Esophagus (tissue), 2 donors: ENCODE measurements around the gene RNF212. TPM values are rescaled to one million over a fixed set of nuclear protein-coding genes. Genes with fewer than 3 reads are reported as not detected.
A peak's percentile ranks its signal among the peaks of the same experiment; 100 is the strongest.

Experiments used
- H3K27ac ChIP-seq, 2 donors: one replicate each; pipeline ENCODE4 v1.5.1; 2013; ENCODE audit warnings: low read depth in 2 of 2, mild to moderate bottlenecking in 2 of 2, inconsistent platforms in 1 of 2, low read length in 1 of 2, moderate library complexity in 1 of 2
- H3K27me3 ChIP-seq, 2 donors: one replicate each; pipeline ENCODE4 v1.6.1; 2013; ENCODE audit warnings: low read length in 2 of 2, control low read depth in 1 of 2, mild to moderate bottlenecking in 1 of 2; ENCODE audit not compliant: insufficient read depth in 2 of 2, control insufficient read depth in 1 of 2
- H3K36me3 ChIP-seq, 2 donors: one replicate each; pipeline ENCODE4 v1.6.1; 2013; ENCODE audit warnings: low read length in 1 of 2; ENCODE audit not compliant: control insufficient read depth in 2 of 2, insufficient read depth in 2 of 2
- H3K4me1 ChIP-seq, 2 donors: one replicate each; pipeline ENCODE4 v1.6.1; 2013; ENCODE audit warnings: low read length in 1 of 2; ENCODE audit not compliant: control insufficient read depth in 2 of 2, insufficient read depth in 2 of 2
- H3K4me3 ChIP-seq, 2 donors: one replicate each; pipeline ENCODE4 v1.5.1; 2013; ENCODE audit warnings: low read length in 2 of 2, mild to moderate bottlenecking in 2 of 2, low read depth in 1 of 2, moderate library complexity in 1 of 2
- H3K9me3 ChIP-seq, 2 donors: one replicate each; pipeline ENCODE4 v1.6.1; 2013; ENCODE audit warnings: mild to moderate bottlenecking in 2 of 2, low read depth in 1 of 2, low read length in 1 of 2, moderate library complexity in 1 of 2; ENCODE audit not compliant: control insufficient read depth in 2 of 2, insufficient read depth in 1 of 2
- WGBS, 2 donors: extraction: QIAGEN DNeasy Blood & Tissue Kit; methylation state at CpG; one replicate each; pipeline ENCODE4 v1.1.7; 2013; 5-methylcytosine and 5-hydroxymethylcytosine counted together
- polyA plus RNA-seq, 2 donors: library from polyadenylated mRNA; stranded (reverse); fragments of 200-250 nt; gene quantifications; one replicate each; pipeline ENCODE4 v1.2.3, GENCODE V29; 2013
- donor health status: healthy with polysubstance abuse.
- donor health status: Bipolar disorder and iron deficiency.

RNF212 gene
- polyA plus RNA-seq, 2 donors, result 1.2 to 1.7 TPM

GRCh38 chr4:1061056-1061700 is 52.2 kb downstream of the RNF212 start:
- WGBS, 2 donors, result 80 to 86% methylated on average over 14 of the region's 14 CpGs
- H3K4me3 ChIP-seq, result no peak overlapping the region
- H3K4me1 ChIP-seq, result peaks cover 0 to 2% of the 10 kb centered on the region in 2 donors
- no peaks in the 10 kb centered on the region for H3K27me3 ChIP-seq
- H3K9me3 ChIP-seq, result no peaks in the 10 kb centered on the region
- H3K36me3 ChIP-seq, result no peaks in the 10 kb centered on the region
- H3K27ac ChIP-seq, result no peak overlapping the region

- 94 to 96% methylated on average over 9 of the region's 9 CpGs for WGBS, 2 donors
- Histone ChIP-seq H3K4me1 (peaks cover under 1 to 2% of the 10 kb centered on the region in 2 donors), H3K4me3 (no peak overlapping the region), H3K27ac (no peak overlapping the region), H3K36me3 (no peaks in the 10 kb centered on the region), H3K9me3 (peaks cover 0 to 2% of the 10 kb centered on the region in 2 donors), H3K27me3 (no peaks in the 10 kb centered on the region)
These were observed 52.7 kb downstream of the RNF212 start for GRCh38 chr4:1060621-1061020.

- 55 to 58% methylated on average over 10 of the region's 10 CpGs for WGBS, 2 donors
- Histone ChIP-seq H3K4me3 (no peak overlapping the region), H3K4me1 (peaks cover 2 to 4% of the 10 kb centered on the region in 2 donors), H3K9me3 (peaks cover 0 to 2% of the 10 kb centered on the region in 2 donors), H3K27me3 (no peaks in the 10 kb centered on the region), H3K36me3 (no peaks in the 10 kb centered on the region), H3K27ac (no peak overlapping the region)
These were observed 53.2 kb downstream of the RNF212 start for GRCh38 chr4:1060121-1060520.

GRCh38 chr4:1058997-1059665 is 54.2 kb downstream of the RNF212 start:
- no peak overlapping the region for H3K4me3 ChIP-seq
- no peak overlapping the region for H3K27ac ChIP-seq
- WGBS, 2 donors, result 43 to 54% methylated on average over 16 of the region's 16 CpGs
- peaks cover 0 to 2% of the 10 kb centered on the region in 2 donors for H3K9me3 ChIP-seq
- H3K4me1 ChIP-seq, result peaks cover 2 to 4% of the 10 kb centered on the region in 2 donors
- no peaks in the 10 kb centered on the region for H3K27me3 ChIP-seq
- H3K36me3 ChIP-seq, result no peaks in the 10 kb centered on the region

GRCh38 chr4:1058198-1058996 is 55.0 kb downstream of the RNF212 start:
- WGBS, 2 donors, result 46 to 52% methylated on average over 35 of the region's 35 CpGs
- H3K36me3 ChIP-seq, result no peaks in the 10 kb centered on the region
- no peak overlapping the region for H3K27ac ChIP-seq
- peaks cover 0 to 2% of the 10 kb centered on the region in 2 donors for H3K9me3 ChIP-seq
- no peak overlapping the region for H3K4me3 ChIP-seq
- peaks cover 2 to 4% of the 10 kb centered on the region in 2 donors for H3K4me1 ChIP-seq
- H3K27me3 ChIP-seq, result no peaks in the 10 kb centered on the region

- no peaks in the 10 kb centered on the region for H3K36me3 ChIP-seq
- peaks cover under 1 to 2% of the 10 kb centered on the region in 2 donors for H3K9me3 ChIP-seq
- no peak overlapping the region for H3K27ac ChIP-seq
- peaks cover 2 to 5% of the 10 kb centered on the region in 2 donors for H3K4me1 ChIP-seq
- 66 to 78% methylated on average over 7 of the region's 7 CpGs for WGBS, 2 donors
- H3K4me3 ChIP-seq, result no peak overlapping the region
- no peaks in the 10 kb centered on the region for H3K27me3 ChIP-seq
These were observed 56.0 kb downstream of the RNF212 start for GRCh38 chr4:1057403-1057745.

- WGBS, 2 donors, result 85 to 86% methylated on average over 28 of the region's 28 CpGs
- Histone ChIP-seq H3K27ac (no peak overlapping the region), H3K9me3 (peaks cover 2 to 3% of the 10 kb centered on the region in 2 donors), H3K4me1 (peaks cover 2 to 9% of the 10 kb centered on the region in 2 donors), H3K4me3 (no peak overlapping the region), H3K27me3 (no peaks in the 10 kb centered on the region), H3K36me3 (no peaks in the 10 kb centered on the region)
These were observed 56.5 kb downstream of the RNF212 start for GRCh38 chr4:1056671-1057402.

GRCh38 chr4:1055721-1056590 is 57.4 kb downstream of the RNF212 start:
- Histone ChIP-seq H3K4me1 (peaks cover 2 to 9% of the 10 kb centered on the region in 2 donors), H3K27ac (peak overlapping the region; percentile 5 to 12), H3K36me3 (no peaks in the 10 kb centered on the region), H3K9me3 (peaks cover 2 to 3% of the 10 kb centered on the region in 2 donors), H3K4me3 (no peak overlapping the region), H3K27me3 (no peaks in the 10 kb centered on the region)
- 42 to 50% methylated on average over 34 of the region's 34 CpGs for WGBS, 2 donors
